Measurements from ENCODE around the gene GPR137. TPM values are rescaled to one million over a fixed set of nuclear protein-coding genes. Genes with fewer than 3 reads are reported as not detected.

The GPR137 gene, protein sequence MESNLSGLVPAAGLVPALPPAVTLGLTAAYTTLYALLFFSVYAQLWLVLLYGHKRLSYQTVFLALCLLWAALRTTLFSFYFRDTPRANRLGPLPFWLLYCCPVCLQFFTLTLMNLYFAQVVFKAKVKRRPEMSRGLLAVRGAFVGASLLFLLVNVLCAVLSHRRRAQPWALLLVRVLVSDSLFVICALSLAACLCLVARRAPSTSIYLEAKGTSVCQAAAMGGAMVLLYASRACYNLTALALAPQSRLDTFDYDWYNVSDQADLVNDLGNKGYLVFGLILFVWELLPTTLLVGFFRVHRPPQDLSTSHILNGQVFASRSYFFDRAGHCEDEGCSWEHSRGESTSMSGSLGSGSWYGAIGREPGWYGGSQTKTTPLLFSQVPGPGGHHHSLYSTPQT
- 25.9 TPM for polyA plus RNA-seq (2013, experiment 1 of 2)
- polyA plus RNA-seq (2013, experiment 2 of 2): 24.6 TPM

DNA sequence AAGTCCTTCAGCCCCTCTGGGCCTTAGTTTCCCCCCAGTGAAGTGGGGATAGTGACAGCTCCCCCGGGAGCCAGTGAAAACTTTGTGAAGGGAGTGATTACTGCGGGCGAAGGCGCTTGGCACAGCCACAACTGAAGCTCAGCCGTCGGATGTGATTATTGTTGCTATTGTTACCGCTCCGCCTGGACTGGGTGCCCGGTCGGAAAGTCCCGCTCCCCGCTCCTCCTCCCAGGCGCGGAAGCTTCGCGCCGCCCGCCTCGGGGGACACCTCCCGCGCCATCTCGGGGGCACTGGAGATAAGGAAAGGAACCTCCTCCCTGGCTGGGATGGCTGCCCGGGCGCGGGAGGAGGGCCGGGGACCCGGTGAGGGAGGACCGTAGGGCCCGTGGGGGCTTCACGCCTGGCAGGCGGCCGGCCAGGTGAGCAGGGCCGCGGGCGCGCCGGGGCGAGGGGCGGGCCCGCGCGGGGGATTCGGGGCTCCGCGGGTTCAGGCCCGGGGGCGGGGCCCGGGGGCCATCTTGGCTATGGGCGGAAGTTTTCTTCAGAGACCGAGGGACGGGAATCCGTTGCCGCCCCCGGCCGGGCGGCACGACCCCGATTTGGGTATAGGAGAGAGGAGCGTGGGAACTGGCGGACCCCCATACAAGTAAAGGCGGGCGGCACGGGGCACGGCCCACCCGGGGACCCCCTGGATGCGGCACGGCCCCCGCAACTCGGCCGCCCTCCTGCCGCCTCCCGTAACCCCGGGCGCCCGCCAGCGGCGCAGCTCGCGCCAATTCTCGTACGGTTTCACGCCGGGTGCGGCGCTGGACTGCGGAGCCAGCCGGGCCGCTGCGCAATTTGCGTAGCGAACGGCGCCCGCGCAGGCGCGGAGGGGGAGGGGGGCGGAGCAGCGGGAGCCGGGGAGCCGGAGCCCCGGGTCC, at the start of gene GPR137:
Gene GPR137 (plus strand): TSS at position 887 of the 923 bp plus-strand sequence. CDS start 677 bp downstream, outside the sequence.
- H3K14ac ChIP-seq (ENCODE audit: low read length in 2 of 2): peak within 1 kb of the TSS; percentile 5 to 78
- peaks cover 46% of the 10 kb centered on the region for H3K79me1 ChIP-seq (replicated peaks; ENCODE audit: low read length, poor library complexity, severe bottlenecking)
- peak within 1 kb of the TSS; percentile 61 for H2BK15ac ChIP-seq (ENCODE audit: low read depth, poor library complexity, severe bottlenecking)
- WGBS: under 1% methylated on average over 89 of the region's 102 CpGs
- peak within 1 kb of the TSS; percentile 85 for H4K8ac ChIP-seq (ENCODE audit: low read length)
- H2BK5ac ChIP-seq (ENCODE audit: low read depth, low read length, poor library complexity, severe bottlenecking): peak within 1 kb of the TSS; percentile 53
- H3K4ac ChIP-seq (ENCODE audit: low read depth in 1 of 2, low read length in 2 of 2): peak within 1 kb of the TSS; percentile 73 to 94
- peak within 1 kb of the TSS; percentile 98 for H3K4me2 ChIP-seq (ENCODE audit: low read length, poor library complexity, severe bottlenecking)
- H3K23ac ChIP-seq (ENCODE audit: low read length in 2 of 2): peak within 1 kb of the TSS in 1 of 2 experiments; percentile 61
- peak within 1 kb of the TSS; percentile 97 for H3K9ac ChIP-seq (ENCODE audit: low read length)
- peaks cover 19 to 43% of the 10 kb centered on the region in 2 experiments for H3K36me3 ChIP-seq (ENCODE audit: control insufficient read depth in 1 of 2, insufficient read depth in 2 of 2, low read depth in 1 of 2, low read length in 2 of 2)
- no peak within 1 kb of the TSS for H2AK5ac ChIP-seq (ENCODE audit: low read length, severe bottlenecking)
- peak within 1 kb of the TSS; percentile 83 to 97 for H3K4me3 ChIP-seq (ENCODE audit: insufficient read depth in 1 of 2, low read depth in 1 of 2, low read length in 2 of 2)
- H3K9me3 ChIP-seq (ENCODE audit: control insufficient read depth, low read length): no peaks in the 10 kb centered on the region
- peak within 1 kb of the TSS; percentile 78 for H2BK120ac ChIP-seq (ENCODE audit: low read depth, low read length)
- peak within 1 kb of the TSS in 1 of 2 experiments; percentile 56 for H2BK12ac ChIP-seq (ENCODE audit: low read length in 2 of 2)
- peaks cover under 1 to 2% of the 10 kb centered on the region in 2 experiments for H3K27me3 ChIP-seq (ENCODE audit: control insufficient read depth in 1 of 2, insufficient read depth in 1 of 2, low read length in 2 of 2)
- peak within 1 kb of the TSS; percentile 86 for H3K27ac ChIP-seq (ENCODE audit: low read length, poor library complexity, severe bottlenecking)
- peaks cover 26% of the 10 kb centered on the region for H3K4me1 ChIP-seq (ENCODE audit: control insufficient read depth, insufficient read depth, low read depth, low read length)
- H3K18ac ChIP-seq (ENCODE audit: low read depth in 1 of 2, low read length in 2 of 2): peak within 1 kb of the TSS; percentile 49 to 87
- H2AFZ ChIP-seq (ENCODE audit: low read depth, low read length): peak within 1 kb of the TSS; percentile 66
- H4K91ac ChIP-seq (ENCODE audit: low read length): peak within 1 kb of the TSS; percentile 85
- peak; percentile 84 for DNase-seq

DNA sequence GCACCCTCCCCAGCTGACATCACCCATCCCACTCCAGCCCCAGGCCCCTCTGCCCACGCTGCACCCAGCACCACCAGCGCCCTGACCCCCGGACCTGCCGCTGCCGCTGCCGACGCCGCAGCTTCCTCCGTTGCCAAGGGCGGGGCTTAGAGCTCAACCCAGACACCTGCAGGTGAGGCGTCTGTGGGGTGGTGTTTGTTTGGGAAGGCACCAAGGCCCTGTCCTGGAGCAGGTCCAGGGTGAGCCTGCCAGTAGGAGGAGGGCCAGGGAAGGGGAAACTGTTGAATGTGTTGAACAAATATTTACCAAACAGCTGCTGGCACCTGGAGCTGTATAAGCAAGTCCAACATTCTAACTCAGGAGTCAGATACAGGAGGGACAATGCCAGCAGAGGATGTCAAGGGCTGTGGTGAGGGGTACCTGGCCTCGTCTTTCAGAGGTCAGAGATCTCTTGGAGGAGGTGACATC, 48.1 kb upstream of the GPR137 start:
- H3K4me1 ChIP-seq (ENCODE audit: control insufficient read depth, insufficient read depth, low read depth, low read length): peaks cover 32% of the 10 kb centered on the region
- no peak overlapping the region for H3K27ac ChIP-seq (ENCODE audit: low read length, poor library complexity, severe bottlenecking)
- H2BK120ac ChIP-seq (ENCODE audit: low read depth, low read length): no peak overlapping the region
- no peaks in the 10 kb centered on the region for H3K27me3 ChIP-seq (ENCODE audit: control insufficient read depth in 1 of 2, insufficient read depth in 1 of 2, low read length in 2 of 2)
- WGBS: 95% methylated on average over 11 of the region's 12 CpGs
- H3K4me3 ChIP-seq (ENCODE audit: insufficient read depth in 1 of 2, low read depth in 1 of 2, low read length in 2 of 2): no peak overlapping the region
- no peak overlapping the region for H3K18ac ChIP-seq (ENCODE audit: low read depth in 1 of 2, low read length in 2 of 2)
- H3K23ac ChIP-seq (ENCODE audit: low read length in 2 of 2): no peak overlapping the region
- H2AK5ac ChIP-seq (ENCODE audit: low read length, severe bottlenecking): no peak overlapping the region
- H4K91ac ChIP-seq (ENCODE audit: low read length): peak overlapping the region; percentile 15
- peaks cover 37% of the 10 kb centered on the region for H3K79me1 ChIP-seq (replicated peaks; ENCODE audit: low read length, poor library complexity, severe bottlenecking)
- H2BK12ac ChIP-seq (ENCODE audit: low read length in 2 of 2): peak overlapping the region in 1 of 2 experiments; percentile 28
- no peak overlapping the region for H2BK5ac ChIP-seq (ENCODE audit: low read depth, low read length, poor library complexity, severe bottlenecking)
- DNase-seq: no peak
- H4K8ac ChIP-seq (ENCODE audit: low read length): no peak overlapping the region
- H3K36me3 ChIP-seq (ENCODE audit: control insufficient read depth in 1 of 2, insufficient read depth in 2 of 2, low read depth in 1 of 2, low read length in 2 of 2): peaks cover 35 to 36% of the 10 kb centered on the region in 2 experiments
- no peak overlapping the region for H3K4ac ChIP-seq (ENCODE audit: low read depth in 1 of 2, low read length in 2 of 2)
- no peak overlapping the region for H3K4me2 ChIP-seq (ENCODE audit: low read length, poor library complexity, severe bottlenecking)
- H2AFZ ChIP-seq (ENCODE audit: low read depth, low read length): no peak overlapping the region
- H3K14ac ChIP-seq (ENCODE audit: low read length in 2 of 2): no peak overlapping the region
- H3K9me3 ChIP-seq (ENCODE audit: control insufficient read depth, low read length): no peaks in the 10 kb centered on the region
- H2BK15ac ChIP-seq (ENCODE audit: low read depth, poor library complexity, severe bottlenecking): no peak overlapping the region
- no peak overlapping the region for H3K9ac ChIP-seq (ENCODE audit: low read length)

DNA sequence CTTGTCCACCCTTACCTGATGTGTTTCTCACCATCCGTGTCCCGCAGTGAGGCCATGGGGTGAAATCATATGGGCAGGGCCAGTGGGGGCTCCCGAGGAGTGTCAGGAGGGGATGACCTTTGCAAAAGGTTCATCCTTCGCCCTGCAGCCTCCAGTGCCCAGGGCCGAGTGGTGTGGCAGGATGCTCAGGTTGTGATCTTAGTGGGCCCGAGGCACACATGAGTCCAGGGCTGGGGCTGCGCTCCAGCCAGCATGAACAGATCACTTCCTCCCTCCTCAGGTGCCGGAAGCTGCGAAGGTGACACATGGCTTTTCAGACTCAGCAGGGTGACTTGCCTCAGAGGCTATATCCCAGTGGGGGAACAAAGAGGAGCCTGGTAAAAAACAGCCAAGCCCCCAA, 47.6 kb upstream of the GPR137 start:
- H2BK5ac ChIP-seq (ENCODE audit: low read depth, low read length, poor library complexity, severe bottlenecking): no peak overlapping the region
- H2BK15ac ChIP-seq (ENCODE audit: low read depth, poor library complexity, severe bottlenecking): no peak overlapping the region
- H3K4me1 ChIP-seq (ENCODE audit: control insufficient read depth, insufficient read depth, low read depth, low read length): peaks cover 34% of the 10 kb centered on the region
- no peak overlapping the region for H3K4me2 ChIP-seq (ENCODE audit: low read length, poor library complexity, severe bottlenecking)
- no peak overlapping the region for H2BK12ac ChIP-seq (ENCODE audit: low read length in 2 of 2)
- no peak overlapping the region for H3K23ac ChIP-seq (ENCODE audit: low read length in 2 of 2)
- no peaks in the 10 kb centered on the region for H3K27me3 ChIP-seq (ENCODE audit: control insufficient read depth in 1 of 2, insufficient read depth in 1 of 2, low read length in 2 of 2)
- no peak overlapping the region for H3K4ac ChIP-seq (ENCODE audit: low read depth in 1 of 2, low read length in 2 of 2)
- WGBS: 93% methylated on average over 9 of the region's 9 CpGs
- peaks cover 37 to 39% of the 10 kb centered on the region in 2 experiments for H3K36me3 ChIP-seq (ENCODE audit: control insufficient read depth in 1 of 2, insufficient read depth in 2 of 2, low read depth in 1 of 2, low read length in 2 of 2)
- H2AK5ac ChIP-seq (ENCODE audit: low read length, severe bottlenecking): no peak overlapping the region
- no peak overlapping the region for H3K9ac ChIP-seq (ENCODE audit: low read length)
- DNase-seq: no peak
- H3K79me1 ChIP-seq (replicated peaks; ENCODE audit: low read length, poor library complexity, severe bottlenecking): peaks cover 38% of the 10 kb centered on the region
- no peak overlapping the region for H3K27ac ChIP-seq (ENCODE audit: low read length, poor library complexity, severe bottlenecking)
- no peak overlapping the region for H4K8ac ChIP-seq (ENCODE audit: low read length)
- no peak overlapping the region for H2AFZ ChIP-seq (ENCODE audit: low read depth, low read length)
- H4K91ac ChIP-seq (ENCODE audit: low read length): no peak overlapping the region
- H3K9me3 ChIP-seq (ENCODE audit: control insufficient read depth, low read length): no peaks in the 10 kb centered on the region
- H3K4me3 ChIP-seq (ENCODE audit: insufficient read depth in 1 of 2, low read depth in 1 of 2, low read length in 2 of 2): no peak overlapping the region
- no peak overlapping the region for H2BK120ac ChIP-seq (ENCODE audit: low read depth, low read length)
- H3K14ac ChIP-seq (ENCODE audit: low read length in 2 of 2): no peak overlapping the region
- no peak overlapping the region for H3K18ac ChIP-seq (ENCODE audit: low read depth in 1 of 2, low read length in 2 of 2)

Measured in mesenchymal stem cell (in vitro differentiated cells and primary cell).